H1 (cell line): ENCODE measurements around the gene CASK. TPM values are rescaled to one million over a fixed set of nuclear protein-coding genes. Genes with fewer than 3 reads are reported as not detected.

ENCODE experiments used
- BACH1 ChIP-seq: IDR thresholded peaks from 2 replicates; pipeline ENCODE4 v1.6.1; 2012; ENCODE audit warnings: low read length, improper control_type of control experiment
- BRCA1 ChIP-seq: IDR thresholded peaks from 2 replicates; pipeline ENCODE4 v1.6.1; 2012; ENCODE audit warnings: low read depth, low read length, improper control_type of control experiment
- CEBPB ChIP-seq: IDR thresholded peaks from 2 replicates; pipeline ENCODE4 v1.6.1; 2012; ENCODE audit warnings: low read depth, low read length
- CREB1 ChIP-seq: IDR thresholded peaks from 2 replicates; pipeline ENCODE4 v1.6.1; 2012; ENCODE audit warnings: inconsistent platforms
- CTCF ChIP-seq, 3 experiments: IDR thresholded peaks; 1 replicate in 2 of 3; 2 replicates in 1 of 3; pipeline versions ENCODE4 v1.5.1 to v1.6.1; 2011; ENCODE audit warnings: low read length in 3 of 3, mild to moderate bottlenecking in 3 of 3, inconsistent platforms in 2 of 3, low read depth in 1 of 3, moderate library complexity in 1 of 3; ENCODE audit not compliant: insufficient read depth in 1 of 3; ENCODE audit errors: control extremely low read depth in 1 of 3
- EZH2 ChIP-seq: fragments of 200-600 bp; sonication (generic); IDR thresholded peaks from 2 replicates; pipeline ENCODE4 v1.7.1; 2012; ENCODE audit warnings: low read depth, mild to moderate bottlenecking, moderate library complexity, low read length, inconsistent platforms; ENCODE audit not compliant: severe bottlenecking
- GTF2F1 ChIP-seq: IDR thresholded peaks from 2 replicates; pipeline ENCODE4 v1.6.1; 2012; ENCODE audit warnings: low read depth, low read length, improper control_type of control experiment, borderline replicate concordance
- KDM5A ChIP-seq: fragments of 200-600 bp; IDR thresholded peaks from 2 replicates; pipeline ENCODE4 v1.7.1; 2012; ENCODE audit warnings: mild to moderate bottlenecking, low read length, inconsistent platforms, mixed read lengths
- MAFK ChIP-seq: IDR thresholded peaks from 2 replicates; pipeline ENCODE4 v1.6.1; 2012; ENCODE audit warnings: low read depth, mild to moderate bottlenecking, improper control_type of control experiment, low read length
- NRF1 ChIP-seq: IDR thresholded peaks from 2 replicates; pipeline ENCODE4 v1.6.1; 2011; ENCODE audit warnings: mild to moderate bottlenecking, low read depth, low read length, improper control_type of control experiment
- RBBP5 ChIP-seq: IDR thresholded peaks from 2 replicates; pipeline ENCODE4 v1.7.1; 2012; ENCODE audit warnings: low read depth, mild to moderate bottlenecking, inconsistent platforms, low read length, moderate library complexity, borderline replicate concordance
- RFX5 ChIP-seq: IDR thresholded peaks from 2 replicates; pipeline ENCODE4 v1.6.1; 2011; ENCODE audit warnings: low read depth, low read length, improper control_type of control experiment, borderline replicate concordance
- RNF2 ChIP-seq: fragments of 200-900, 300-1000 bp; sonication (generic); IDR thresholded peaks from 2 replicates; pipeline ENCODE4 v1.7.1; 2016; ENCODE audit warnings: borderline replicate concordance, low read depth, mild to moderate bottlenecking, antibody characterized with exemption, low read length; ENCODE audit not compliant: poor library complexity, severe bottlenecking; ENCODE audit errors: missing control alignments
- SAP30 ChIP-seq: fragments of 300-600 bp; sonication (generic); IDR thresholded peaks from 2 replicates; pipeline ENCODE4 v1.7.1; 2012; ENCODE audit warnings: low read length, moderate library complexity, mild to moderate bottlenecking, inconsistent platforms; ENCODE audit not compliant: insufficient read depth, insufficient replicate concordance
- SIN3A ChIP-seq, 2 experiments: IDR thresholded peaks in 1 of 2; conservative IDR thresholded peaks in 1 of 2; 2 replicates each; pipeline ENCODE4 v1.6.1; 2011 to 2012; ENCODE audit warnings: low read length in 2 of 2, improper control_type of control experiment in 1 of 2, low read depth in 1 of 2, mild to moderate bottlenecking in 1 of 2
- SIX5 ChIP-seq: IDR thresholded peaks from 2 replicates; pipeline ENCODE4 v1.6.1; 2011; ENCODE audit warnings: mild to moderate bottlenecking, low read depth, low read length
- TAF1 ChIP-seq: IDR thresholded peaks from 2 replicates; pipeline ENCODE4 v1.6.1; 2011; ENCODE audit warnings: mild to moderate bottlenecking, low read depth, low read length
- TAF7 ChIP-seq: optimal IDR thresholded peaks from 2 replicates; pipeline ENCODE3; 2011; ENCODE audit warnings: low read depth, mild to moderate bottlenecking, inconsistent platforms, low read length, moderate library complexity, borderline replicate concordance
- TBP ChIP-seq: IDR thresholded peaks from 2 replicates; pipeline ENCODE4 v1.6.1; 2011; ENCODE audit warnings: low read depth, low read length, improper control_type of control experiment
- TCF12 ChIP-seq: IDR thresholded peaks from 2 replicates; pipeline ENCODE4 v1.6.1; 2011; ENCODE audit warnings: low read depth, mild to moderate bottlenecking, low read length
- USF2 ChIP-seq: IDR thresholded peaks from 2 replicates; pipeline ENCODE4 v1.6.1; 2011; ENCODE audit warnings: low read length, improper control_type of control experiment
- YY1 ChIP-seq: IDR thresholded peaks from 2 replicates; pipeline ENCODE4 v1.6.1; 2011; ENCODE audit warnings: low read depth, mild to moderate bottlenecking, low read length
- polyA plus RNA-seq, 7 experiments: library from polyadenylated mRNA; depleted of rRNA in 3 of 7; stranded (reverse) in 5 of 7; unstranded in 2 of 7; fragments of >200 nt in 5 of 7; fragments of 200-250 nt in 2 of 7; gene quantifications; 1 replicate in 5 of 7; 2 replicates in 1 of 7; 4 replicates in 1 of 7; pipeline versions ENCODE4 v1.2.1 to v1.2.3, GENCODE V29; 2011 to 2013; ENCODE audit warnings: missing spikeins in 2 of 7, mixed read lengths in 2 of 7
- total RNA-seq: library from RNA; stranded (reverse); fragmentation: NEBNext Ultra II Directional; extraction: Animal tissue kit (Norgen Biotek cat#: 25700); gene quantifications from 2 replicates; pipeline ENCODE4 v1.2.1, GENCODE V29; 2021

The CASK gene
- total and polyA plus RNA-seq, 2 of the 8 experiments (the other 6 are each of a cell fraction or from before 2014, with no cell fraction given) = 21.6 to 55.1 TPM

- no peak for TF ChIP-seq SIN3A (conservative IDR thresholded peaks at IDR 0.05 in 1 of 2, IDR thresholded peaks at IDR 0.05 in 1 of 2; ENCODE audit: low read depth in 1 of 2, low read length in 2 of 2)
- TF ChIP-seq USF2 = no peak
- TF ChIP-seq NRF1 = no peak
- TF ChIP-seq MAFK = no peak
- TF ChIP-seq BACH1 = no peak
- no peak for TF ChIP-seq EZH2
- no peak for TF ChIP-seq BRCA1
- peak; percentile 85 for TF ChIP-seq RBBP5
- TF ChIP-seq GTF2F1 = no peak
- no peak for TF ChIP-seq RNF2
- TF ChIP-seq CEBPB = no peak
- TF ChIP-seq YY1 = no peak
- no peak for TF ChIP-seq RFX5
- TF ChIP-seq TAF7 = no peak
- no peak for TF ChIP-seq KDM5A
- no peak for TF ChIP-seq CTCF (IDR thresholded peaks at IDR 0.05; ENCODE audit: control extremely low read depth in 1 of 3, insufficient read depth in 1 of 3, low read depth in 1 of 3, low read length in 3 of 3)
- no peak for TF ChIP-seq SIX5
- TF ChIP-seq TBP = no peak
- no peak for TF ChIP-seq CREB1
- TF ChIP-seq TCF12 = no peak
- no peak for TF ChIP-seq SAP30
- peak; percentile 35; the same call in 1 of the 2 replicates for TF ChIP-seq TAF1
Observed at GRCh38 chrX:41475591-41476241, 447.6 kb downstream of the CASK start (continued).
